Panc1 (cell line): Measurements from ENCODE around the gene C1QTNF1. TPM values are rescaled to one million over a fixed set of nuclear protein-coding genes. Genes with fewer than 3 reads are reported as not detected.

Source experiments
- ATAC-seq: fragments of 200-7000 bp; cut with Tn5 transposase; 2 replicates; pipeline ENCODE4 v1.9.1; 2020; ENCODE audit warnings: mild to moderate bottlenecking, moderate library complexity
- BruUV-seq: library from RNA; stranded (reverse); fragments of 400-500 nt; replicated peaks from 2 replicates; lab custom pipeline; 2021; lab: Mats Ljungman, UMichigan
- CTCF ChIA-PET: fragments of 300-600 bp; sonication (Branson Sonifier 250); formaldehyde crosslinking; loops from one replicate; lab custom pipeline; 2022; ENCODE audit warnings: antibody characterized with exemption; lab: Charles Lee
- POLR2A ChIA-PET: fragments of 300-600 bp; sonication (Branson Sonifier 250); formaldehyde crosslinking; loops from one replicate; lab custom pipeline; 2022; ENCODE audit warnings: antibody characterized with exemption; lab: Charles Lee
- DNase-seq: peaks from one replicate; pipeline ENCODE4 v3.0.0-alpha.2; 2010; ENCODE audit warnings: low read depth, low spot score
- H3K27ac ChIP-seq: 2 replicates; pipeline ENCODE4 v1.5.1; 2011; ENCODE audit warnings: mild to moderate bottlenecking, low read length, inconsistent platforms
- H3K27me3 ChIP-seq: fragments of 200-500 bp; sonication (Bioruptor generic); 2 replicates; pipeline ENCODE4 v1.6.0; 2014; ENCODE audit warnings: low read length, inconsistent platforms; ENCODE audit not compliant: control insufficient read depth, insufficient read depth
- H3K36me3 ChIP-seq: fragments of 200-500 bp; sonication (Bioruptor generic); 2 replicates; pipeline ENCODE4 v1.5.1; 2014; ENCODE audit warnings: inconsistent platforms, mild to moderate bottlenecking, low read length, moderate library complexity; ENCODE audit not compliant: control insufficient read depth, insufficient read depth
- H3K4me1 ChIP-seq: 2 replicates; pipeline ENCODE4 v1.5.1; 2011; ENCODE audit warnings: inconsistent platforms, mild to moderate bottlenecking, low read length, moderate library complexity; ENCODE audit not compliant: control insufficient read depth, insufficient read depth
- H3K4me3 ChIP-seq, 2 experiments: 2 replicates each; pipeline ENCODE4 v1.5.1; 2011 to 2012; ENCODE audit warnings: low read depth in 2 of 2, low read length in 2 of 2, mild to moderate bottlenecking in 2 of 2, inconsistent platforms in 1 of 2, moderate library complexity in 1 of 2
- H3K9me3 ChIP-seq: fragments of 200-500 bp; sonication (Bioruptor generic); 2 replicates; pipeline ENCODE4 v1.5.1; 2014; ENCODE audit warnings: low read depth, mild to moderate bottlenecking, inconsistent platforms, low read length, moderate library complexity; ENCODE audit not compliant: control insufficient read depth, insufficient read depth
- POLR2AphosphoS5 ChIP-seq: IDR thresholded peaks from 2 replicates; pipeline ENCODE4 v1.6.1; 2012; ENCODE audit warnings: mild to moderate bottlenecking, low read depth, low read length, moderate library complexity
- SIN3A ChIP-seq: IDR thresholded peaks from 2 replicates; pipeline ENCODE4 v1.6.1; 2012; ENCODE audit warnings: low read depth, mild to moderate bottlenecking, low read length, moderate library complexity, borderline replicate concordance; ENCODE audit not compliant: insufficient read depth
- TCF7L2 ChIP-seq: IDR thresholded peaks from 2 replicates; pipeline ENCODE4 v1.6.1; 2011; ENCODE audit warnings: mild to moderate bottlenecking, low read depth, low read length, inconsistent platforms
- in situ Hi-C: cut with HindIII; loops from 2 replicates; pipeline ENCODE4 v1.10.0; 2016; ENCODE audit warnings: low sequenced_read_pairs, low pct_unique_long_range_greater_than_20kb
- intact Hi-C: fragments of 100-400 bp; cut with micrococcal nuclease; formaldehyde crosslinking; loops from one replicate; pipeline ENCODE4 v1.10.0; 2022; ENCODE audit not compliant: unreplicated experiment
- total RNA-seq: library from RNA; stranded (reverse); gene quantifications from one replicate; pipeline ENCODE4 v1.2.1, GENCODE V29; 2021; ENCODE audit not compliant: unreplicated experiment
- TF ChIP-seq, protein P1 (sequence below): fragments of 450-650 bp; IDR thresholded peaks from 2 replicates; pipeline ENCODE4 v1.5.1; 2017; ENCODE audit warnings: mild to moderate bottlenecking
- TF ChIP-seq, protein P2 (sequence below), 2 experiments: IDR thresholded peaks; 2 replicates each; pipeline ENCODE4 v1.6.1; 2011 to 2012; ENCODE audit warnings: low read depth in 2 of 2, control low read depth in 1 of 2, low read length in 1 of 2, mild to moderate bottlenecking in 1 of 2, moderate library complexity in 1 of 2; ENCODE audit not compliant: insufficient read depth in 1 of 2

Gene C1QTNF1
- total RNA-seq, 1 experiment from 2014 or later: 1.5 TPM

DNA sequence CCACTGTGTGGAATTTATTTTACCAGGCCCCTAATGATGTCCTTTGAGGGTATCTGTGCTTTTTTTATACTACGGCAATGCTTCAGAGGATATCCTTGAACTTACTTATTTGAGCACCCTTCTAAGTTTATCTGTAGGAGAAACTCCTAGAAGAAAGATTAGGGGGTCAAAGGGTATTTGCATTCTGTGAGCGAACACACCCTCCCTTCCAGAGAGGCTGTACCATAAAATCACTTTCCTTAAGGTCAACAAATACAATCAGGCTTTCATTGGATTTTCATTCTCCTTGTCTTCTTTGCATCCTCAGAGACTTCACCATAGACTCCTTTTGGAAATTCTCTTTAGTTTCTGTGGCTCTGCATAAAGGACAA, 4.7 kb upstream of the C1QTNF1 start:
- intact Hi-C loops: no loop called here

DNA sequence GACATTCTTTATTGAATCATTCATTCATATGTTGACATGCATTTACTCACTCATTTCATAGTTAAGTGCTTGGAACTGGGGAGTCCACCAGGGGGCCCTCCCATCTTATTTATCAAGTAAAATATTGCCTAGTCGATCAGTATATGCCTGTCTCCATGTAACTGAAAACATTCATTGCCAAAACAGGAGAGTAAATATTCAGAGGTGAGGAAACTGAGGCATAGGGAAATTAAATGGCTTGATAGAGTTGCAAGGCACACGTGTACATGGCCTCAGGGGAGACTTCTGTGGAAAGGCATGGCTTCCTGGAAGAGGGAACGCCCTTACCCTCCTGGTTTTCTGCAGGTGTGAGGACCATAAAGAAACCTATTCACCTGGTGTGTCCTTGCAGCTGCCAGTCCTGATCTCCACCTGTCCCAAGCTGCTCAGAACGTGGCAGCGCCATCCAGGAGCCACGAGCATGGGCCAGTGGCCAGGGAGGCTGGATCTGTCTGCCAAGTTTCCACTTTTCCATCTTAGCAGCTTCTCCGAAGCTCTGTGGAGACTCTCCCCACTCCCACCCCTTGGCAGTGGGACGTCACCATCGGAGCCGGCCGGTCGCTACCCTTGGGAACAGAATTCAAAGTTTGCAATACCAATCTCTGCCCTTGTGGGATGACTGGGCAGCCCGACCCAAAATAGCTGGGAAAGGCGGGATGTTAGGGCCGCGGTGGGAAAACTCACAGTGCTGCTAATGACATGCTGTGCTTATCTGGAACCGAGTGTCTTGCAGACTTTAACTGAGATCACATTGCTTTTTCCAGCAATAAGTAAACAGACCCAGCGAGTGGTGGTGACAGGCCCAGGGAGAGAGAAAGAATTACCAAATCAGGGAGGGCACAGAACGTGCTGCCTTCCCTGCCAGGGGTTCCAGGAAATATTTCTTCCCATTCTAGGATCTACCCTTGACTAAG, 4.1 kb upstream of the C1QTNF1 start:
- BruUV-seq: no TSS peak
- intact Hi-C loops: no loop called here
- in situ Hi-C loops: no loop called here
- TF ChIP-seq TCF7L2 (no peak), POLR2AphosphoS5 (no peak), SIN3A (no peak)
- TF ChIP-seq, protein P1, sequence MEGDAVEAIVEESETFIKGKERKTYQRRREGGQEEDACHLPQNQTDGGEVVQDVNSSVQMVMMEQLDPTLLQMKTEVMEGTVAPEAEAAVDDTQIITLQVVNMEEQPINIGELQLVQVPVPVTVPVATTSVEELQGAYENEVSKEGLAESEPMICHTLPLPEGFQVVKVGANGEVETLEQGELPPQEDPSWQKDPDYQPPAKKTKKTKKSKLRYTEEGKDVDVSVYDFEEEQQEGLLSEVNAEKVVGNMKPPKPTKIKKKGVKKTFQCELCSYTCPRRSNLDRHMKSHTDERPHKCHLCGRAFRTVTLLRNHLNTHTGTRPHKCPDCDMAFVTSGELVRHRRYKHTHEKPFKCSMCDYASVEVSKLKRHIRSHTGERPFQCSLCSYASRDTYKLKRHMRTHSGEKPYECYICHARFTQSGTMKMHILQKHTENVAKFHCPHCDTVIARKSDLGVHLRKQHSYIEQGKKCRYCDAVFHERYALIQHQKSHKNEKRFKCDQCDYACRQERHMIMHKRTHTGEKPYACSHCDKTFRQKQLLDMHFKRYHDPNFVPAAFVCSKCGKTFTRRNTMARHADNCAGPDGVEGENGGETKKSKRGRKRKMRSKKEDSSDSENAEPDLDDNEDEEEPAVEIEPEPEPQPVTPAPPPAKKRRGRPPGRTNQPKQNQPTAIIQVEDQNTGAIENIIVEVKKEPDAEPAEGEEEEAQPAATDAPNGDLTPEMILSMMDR: peak; percentile 80
- TF ChIP-seq, protein P2, sequence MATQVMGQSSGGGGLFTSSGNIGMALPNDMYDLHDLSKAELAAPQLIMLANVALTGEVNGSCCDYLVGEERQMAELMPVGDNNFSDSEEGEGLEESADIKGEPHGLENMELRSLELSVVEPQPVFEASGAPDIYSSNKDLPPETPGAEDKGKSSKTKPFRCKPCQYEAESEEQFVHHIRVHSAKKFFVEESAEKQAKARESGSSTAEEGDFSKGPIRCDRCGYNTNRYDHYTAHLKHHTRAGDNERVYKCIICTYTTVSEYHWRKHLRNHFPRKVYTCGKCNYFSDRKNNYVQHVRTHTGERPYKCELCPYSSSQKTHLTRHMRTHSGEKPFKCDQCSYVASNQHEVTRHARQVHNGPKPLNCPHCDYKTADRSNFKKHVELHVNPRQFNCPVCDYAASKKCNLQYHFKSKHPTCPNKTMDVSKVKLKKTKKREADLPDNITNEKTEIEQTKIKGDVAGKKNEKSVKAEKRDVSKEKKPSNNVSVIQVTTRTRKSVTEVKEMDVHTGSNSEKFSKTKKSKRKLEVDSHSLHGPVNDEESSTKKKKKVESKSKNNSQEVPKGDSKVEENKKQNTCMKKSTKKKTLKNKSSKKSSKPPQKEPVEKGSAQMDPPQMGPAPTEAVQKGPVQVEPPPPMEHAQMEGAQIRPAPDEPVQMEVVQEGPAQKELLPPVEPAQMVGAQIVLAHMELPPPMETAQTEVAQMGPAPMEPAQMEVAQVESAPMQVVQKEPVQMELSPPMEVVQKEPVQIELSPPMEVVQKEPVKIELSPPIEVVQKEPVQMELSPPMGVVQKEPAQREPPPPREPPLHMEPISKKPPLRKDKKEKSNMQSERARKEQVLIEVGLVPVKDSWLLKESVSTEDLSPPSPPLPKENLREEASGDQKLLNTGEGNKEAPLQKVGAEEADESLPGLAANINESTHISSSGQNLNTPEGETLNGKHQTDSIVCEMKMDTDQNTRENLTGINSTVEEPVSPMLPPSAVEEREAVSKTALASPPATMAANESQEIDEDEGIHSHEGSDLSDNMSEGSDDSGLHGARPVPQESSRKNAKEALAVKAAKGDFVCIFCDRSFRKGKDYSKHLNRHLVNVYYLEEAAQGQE (IDR thresholded peaks at IDR 0.05; ENCODE audit: insufficient read depth in 1 of 2, low read depth in 2 of 2, low read length in 1 of 2): no peak
- peaks cover 6% of the 10 kb centered on the region; the same call in 1 of the 2 replicates for H3K9me3 ChIP-seq
- peaks cover 24% of the 10 kb centered on the region for H3K27me3 ChIP-seq
- ATAC-seq (peak; percentile 72), DNase-seq (peak; percentile 18)
- no peak overlapping the region for H3K27ac ChIP-seq
- no peaks in the 10 kb centered on the region; the same call in 1 of the 2 replicates for H3K36me3 ChIP-seq
- peaks cover 5% of the 10 kb centered on the region for H3K4me1 ChIP-seq
- ChIA-PET CTCF (interaction anchor here (1.1 kb wide), 1 partner anchor 374 kb away, joined by 3 read pairs; no protein-coding TSS in a partner anchor), POLR2A (no interaction called here)
- H3K4me3 ChIP-seq: no peak overlapping the region

More for the DNA sequence above, 4.7 kb upstream of the C1QTNF1 start:
- no TSS peak for BruUV-seq
- CTCF ChIA-PET: interaction anchor here (0.7 kb wide), 1 partner anchor 10 kb away, joined by 4 read pairs; no protein-coding TSS in a partner anchor
- Histone ChIP-seq H3K9me3 (peaks cover 13% of the 10 kb centered on the region; the same call in 1 of the 2 replicates), H3K4me3 (no peak overlapping the region), H3K27me3 (peaks cover 19% of the 10 kb centered on the region), H3K36me3 (no peaks in the 10 kb centered on the region; the same call in 1 of the 2 replicates), H3K27ac (no peak overlapping the region), H3K4me1 (0 out of 2 replicates have a peak, but pooled peaks cover 2% of the 10 kb centered on the region)
- in situ Hi-C loops: no loop called here
- TF ChIP-seq TCF7L2 (no peak), SIN3A (no peak)
- TF ChIP-seq, protein P1: no peak
- POLR2A ChIA-PET: no interaction called here
- DNase-seq (no peak), ATAC-seq (no peak)
